Thoracic aorta (tissue), 2 donors: ENCODE data around the gene PTGER4. TPM values are rescaled to one million over a fixed set of nuclear protein-coding genes. Genes with fewer than 3 reads are reported as not detected.
"Not testable (repeated sequence)": the region's sequence is repeated elsewhere in the genome, so short reads cannot be mapped to it uniquely, and the experiment has no call there.

ENCODE experiments used
- ATAC-seq: fragments of 150-250 bp; one replicate; pipeline ENCODE4 v1.8.0; 2017; ENCODE audit warnings: low read depth; ENCODE audit not compliant: insufficient number of reproducible peaks, low FRiP score
- DNase-seq: peaks from one replicate; pipeline ENCODE4 v3.0.0-alpha.2; 2020; ENCODE audit warnings: low spot score
- H3K27ac ChIP-seq, 2 donors: fragments of 200-600 bp; sonication (generic); 1 replicate in 1 of 2; 2 replicates in 1 of 2; pipeline ENCODE4 v1.5.1; 2016; ENCODE audit warnings: mild to moderate bottlenecking in 2 of 2, moderate library complexity in 2 of 2
- H3K27me3 ChIP-seq: fragments of 200-600 bp; sonication (generic); replicated peaks from 2 replicates; pipeline ENCODE4 v1.6.0; 2016; ENCODE audit warnings: mild to moderate bottlenecking; ENCODE audit not compliant: insufficient read depth
- H3K36me3 ChIP-seq: fragments of 200-600 bp; sonication (generic); one replicate; pipeline ENCODE4 v1.5.1; 2016
- H3K4me1 ChIP-seq, 2 donors: fragments of 200-600 bp; sonication (generic); 1 replicate in 1 of 2; 2 replicates in 1 of 2; pipeline versions ENCODE4 v1.5.1 to v1.6.0; 2016; ENCODE audit warnings: low read depth in 2 of 2, mild to moderate bottlenecking in 1 of 2; ENCODE audit not compliant: control insufficient read depth in 1 of 2
- H3K4me3 ChIP-seq: fragments of 200-600 bp; sonication (generic); 2 replicates; pipeline ENCODE4 v1.5.1; 2016; ENCODE audit warnings: mild to moderate bottlenecking
- H3K9me3 ChIP-seq: fragments of 200-600 bp; sonication (generic); 2 replicates; pipeline ENCODE4 v1.5.1; 2016
- total RNA-seq, 2 donors: library from RNA; depleted of rRNA; stranded (reverse); fragments of >200 nt; gene quantifications; one replicate each; pipeline versions ENCODE4 v1.1.0 to v1.2.3, GENCODE V29; 2016
- TF ChIP-seq, protein P1 (sequence below): fragments of 200-600 bp; sonication (generic); IDR thresholded peaks from one replicate; pipeline ENCODE4 v1.5.1; 2019; ENCODE audit warnings: antibody characterized with exemption

PTGER4 gene
- total RNA-seq, 2 donors from 2014 or later: 13.8 to 45.9 TPM

DNA sequence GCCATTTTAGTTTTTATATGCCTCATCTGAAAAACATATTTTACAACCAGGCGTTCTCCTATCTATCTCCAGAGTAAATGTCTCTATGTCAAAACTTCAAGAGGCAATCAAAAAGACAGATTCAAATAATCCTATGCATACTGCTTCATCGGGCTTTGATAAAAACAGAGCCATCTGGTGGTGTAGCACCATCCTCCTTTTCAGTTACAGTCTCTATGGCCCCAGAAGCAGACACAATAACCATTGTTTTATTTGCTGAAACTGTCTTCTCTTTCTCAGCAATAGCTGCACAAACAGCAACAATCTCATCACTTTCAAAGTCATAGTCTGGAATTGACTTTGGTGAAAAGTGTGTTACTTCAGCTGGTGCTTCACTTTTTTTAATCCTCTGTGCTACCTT lies 36.3 kb downstream of the PTGER4 start:
- ATAC-seq: no peak
- TF ChIP-seq, protein P1, sequence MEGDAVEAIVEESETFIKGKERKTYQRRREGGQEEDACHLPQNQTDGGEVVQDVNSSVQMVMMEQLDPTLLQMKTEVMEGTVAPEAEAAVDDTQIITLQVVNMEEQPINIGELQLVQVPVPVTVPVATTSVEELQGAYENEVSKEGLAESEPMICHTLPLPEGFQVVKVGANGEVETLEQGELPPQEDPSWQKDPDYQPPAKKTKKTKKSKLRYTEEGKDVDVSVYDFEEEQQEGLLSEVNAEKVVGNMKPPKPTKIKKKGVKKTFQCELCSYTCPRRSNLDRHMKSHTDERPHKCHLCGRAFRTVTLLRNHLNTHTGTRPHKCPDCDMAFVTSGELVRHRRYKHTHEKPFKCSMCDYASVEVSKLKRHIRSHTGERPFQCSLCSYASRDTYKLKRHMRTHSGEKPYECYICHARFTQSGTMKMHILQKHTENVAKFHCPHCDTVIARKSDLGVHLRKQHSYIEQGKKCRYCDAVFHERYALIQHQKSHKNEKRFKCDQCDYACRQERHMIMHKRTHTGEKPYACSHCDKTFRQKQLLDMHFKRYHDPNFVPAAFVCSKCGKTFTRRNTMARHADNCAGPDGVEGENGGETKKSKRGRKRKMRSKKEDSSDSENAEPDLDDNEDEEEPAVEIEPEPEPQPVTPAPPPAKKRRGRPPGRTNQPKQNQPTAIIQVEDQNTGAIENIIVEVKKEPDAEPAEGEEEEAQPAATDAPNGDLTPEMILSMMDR: no peak
- no peak for DNase-seq
- H3K4me1 ChIP-seq: no peaks in the 10 kb centered on the region
- H3K27ac ChIP-seq: no peak overlapping the region
- H3K27me3 ChIP-seq: no peaks in the 10 kb centered on the region
- peaks cover 11% of the 10 kb centered on the region for H3K36me3 ChIP-seq
- no peaks in the 10 kb centered on the region for H3K9me3 ChIP-seq
- no peak overlapping the region for H3K4me3 ChIP-seq

DNA sequence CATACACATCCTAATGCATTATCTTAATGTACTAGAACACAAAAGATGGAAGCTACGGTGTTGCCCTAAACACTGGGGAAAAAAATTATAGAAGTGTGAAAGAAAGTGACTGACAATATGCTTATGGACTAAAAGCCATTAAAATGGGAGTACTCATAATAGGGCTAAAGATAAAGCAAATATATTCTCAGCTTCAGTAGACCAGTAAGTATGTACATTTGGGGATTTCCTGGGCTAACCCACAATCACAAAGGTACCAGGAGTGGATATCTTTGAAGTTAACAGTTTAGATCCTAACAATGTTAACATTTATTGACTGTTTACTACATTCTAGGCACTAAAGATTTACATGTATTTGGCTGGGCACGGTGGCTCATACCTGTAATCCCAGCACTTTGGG lies 36.9 kb downstream of the PTGER4 start:
- no peak for DNase-seq
- H3K4me1 ChIP-seq: no peaks in the 10 kb centered on the region
- peaks cover 9% of the 10 kb centered on the region for H3K36me3 ChIP-seq
- no peak overlapping the region for H3K27ac ChIP-seq
- no peaks in the 10 kb centered on the region for H3K9me3 ChIP-seq
- no peaks in the 10 kb centered on the region for H3K27me3 ChIP-seq
- no peak overlapping the region for H3K4me3 ChIP-seq
- TF ChIP-seq, protein P1: no peak
- ATAC-seq: no peak

DNA sequence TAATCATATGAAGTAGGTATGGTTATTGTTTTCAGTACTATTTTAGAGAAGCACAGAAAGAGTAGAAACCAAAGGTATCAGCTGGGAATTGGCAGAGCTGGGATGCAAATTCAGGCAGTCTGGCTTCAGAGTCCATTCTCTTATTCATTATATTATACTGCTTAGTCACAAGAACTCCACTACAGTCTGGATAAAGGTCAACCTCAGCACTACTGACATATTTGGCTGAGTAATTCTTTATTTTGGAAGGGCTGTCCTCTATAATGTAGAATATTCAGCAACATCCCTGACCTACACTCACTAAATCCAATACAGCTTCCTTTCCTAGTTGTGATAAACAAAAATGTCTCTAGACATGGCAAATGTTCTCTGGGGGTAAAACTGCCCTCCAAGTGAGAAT lies 37.6 kb downstream of the PTGER4 start:
- DNase-seq: no peak
- Histone ChIP-seq H3K36me3 (peaks cover 7% of the 10 kb centered on the region), H3K27me3 (no peaks in the 10 kb centered on the region), H3K9me3 (no peaks in the 10 kb centered on the region), H3K27ac (no peak overlapping the region), H3K4me3 (no peak overlapping the region), H3K4me1 (no peaks in the 10 kb centered on the region)
- ATAC-seq: no peak
- TF ChIP-seq, protein P1: no peak

DNA sequence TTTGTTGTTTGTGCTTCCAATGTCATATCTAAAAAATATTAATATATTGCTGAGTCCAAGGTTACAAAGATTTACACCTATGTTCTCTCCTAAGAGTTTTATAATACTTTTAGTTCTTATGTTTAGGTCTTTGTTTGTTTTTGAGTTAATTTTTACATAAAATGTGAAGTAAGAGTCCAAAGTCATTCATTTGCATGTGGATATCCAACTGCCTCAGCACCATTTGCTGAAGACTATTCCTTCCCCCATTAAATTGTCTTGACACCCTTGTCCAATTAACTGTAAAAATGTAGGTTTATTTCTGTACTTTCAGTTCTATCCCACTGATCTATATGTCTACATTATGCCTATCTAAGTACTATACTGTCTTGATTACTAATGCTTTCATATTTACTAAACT lies 40.4 kb downstream of the PTGER4 start:
- no peak for DNase-seq
- Histone ChIP-seq H3K9me3 (no peaks in the 10 kb centered on the region), H3K4me1 (no peaks in the 10 kb centered on the region), H3K27me3 (no peaks in the 10 kb centered on the region), H3K36me3 (peaks cover 11% of the 10 kb centered on the region), H3K4me3 (no peak overlapping the region), H3K27ac (no peak overlapping the region)
- TF ChIP-seq, protein P1: no peak
- no peak for ATAC-seq

DNA sequence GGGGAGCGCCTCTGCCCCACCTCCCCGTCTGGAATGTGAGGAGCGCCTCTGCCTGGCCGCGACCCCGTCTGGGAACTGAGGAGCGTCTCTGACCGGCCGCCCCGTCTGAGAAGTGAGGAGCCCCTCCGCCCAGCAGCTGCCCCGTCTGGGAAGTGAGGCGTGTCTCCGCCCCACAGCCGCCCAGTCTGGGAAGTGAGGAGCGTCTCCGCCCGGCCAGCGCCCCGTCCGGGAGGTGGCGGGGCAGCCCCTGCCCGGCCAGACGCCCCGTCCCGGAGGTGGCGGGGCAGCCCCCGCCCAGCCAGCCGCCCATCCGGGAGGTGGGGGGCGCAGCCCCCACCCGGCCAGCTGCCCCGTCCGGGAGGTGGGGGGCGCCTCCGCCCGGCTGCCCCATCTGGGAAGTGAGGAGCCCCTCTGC lies 42.8 kb downstream of the PTGER4 start:
- not testable (repeated sequence) for H3K27ac ChIP-seq, H3K9me3 ChIP-seq, DNase-seq, ATAC-seq, H3K4me3 ChIP-seq, H3K36me3 ChIP-seq, H3K27me3 ChIP-seq, H3K4me1 ChIP-seq

DNA sequence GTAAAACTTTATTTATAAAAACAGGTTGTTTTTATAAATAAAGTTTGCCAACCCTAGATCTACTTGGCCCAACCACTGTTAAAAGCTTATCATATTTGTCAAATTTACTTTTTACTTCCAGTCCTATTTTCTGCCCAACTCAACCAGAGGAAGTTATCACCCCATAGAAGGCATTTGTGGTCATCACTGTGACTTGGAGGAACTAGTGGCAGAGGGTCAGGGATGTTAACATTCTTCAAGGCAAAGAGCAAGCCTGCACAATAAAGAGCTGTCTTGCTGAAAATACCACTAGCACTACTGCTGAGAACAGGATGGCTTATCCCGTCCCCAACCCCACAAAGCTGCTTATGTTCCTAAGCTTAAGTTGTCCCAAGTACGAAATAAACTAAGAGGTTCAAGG lies 53.7 kb downstream of the PTGER4 start:
- Histone ChIP-seq H3K27ac (no peak overlapping the region), H3K36me3 (no peaks in the 10 kb centered on the region), H3K4me3 (no peak overlapping the region), H3K27me3 (no peaks in the 10 kb centered on the region), H3K9me3 (no peaks in the 10 kb centered on the region), H3K4me1 (peaks cover 5 to 26% of the 10 kb centered on the region in 2 donors)
- no peak for ATAC-seq
- no peak for DNase-seq
- TF ChIP-seq, protein P1: no peak
